Activated CD8-positive, alpha-beta memory T cell treated with anti-CD3 and anti-CD28 coated beads for 24 hours (primary cell): ENCODE measurements around the gene SPIRE1.

Source experiments
- DNase-seq: peaks from one replicate; pipeline ENCODE4 v3.0.0-alpha.2; 2020

SPIRE1 gene

DNA sequence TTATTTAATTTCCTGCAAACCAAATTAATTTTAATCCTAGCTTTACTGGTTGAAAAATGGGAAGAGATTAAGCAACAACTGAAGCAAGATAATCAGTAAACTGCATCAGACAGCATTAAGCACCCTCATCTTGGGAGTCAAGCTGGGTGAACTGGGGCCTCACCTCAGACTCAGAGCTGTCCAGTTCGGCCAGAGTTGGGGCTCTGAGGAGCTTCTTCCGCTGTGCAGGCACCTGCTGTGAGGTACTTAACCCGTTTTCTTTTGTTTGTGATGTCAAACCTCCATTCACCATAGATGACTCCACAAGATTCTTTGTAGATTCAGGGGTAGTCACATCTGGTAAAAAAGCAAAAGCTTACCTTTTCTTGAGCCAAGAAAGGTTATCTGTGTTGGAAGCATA is 178.4 kb downstream of the SPIRE1 start:
- DNase-seq, result no peak

DNA sequence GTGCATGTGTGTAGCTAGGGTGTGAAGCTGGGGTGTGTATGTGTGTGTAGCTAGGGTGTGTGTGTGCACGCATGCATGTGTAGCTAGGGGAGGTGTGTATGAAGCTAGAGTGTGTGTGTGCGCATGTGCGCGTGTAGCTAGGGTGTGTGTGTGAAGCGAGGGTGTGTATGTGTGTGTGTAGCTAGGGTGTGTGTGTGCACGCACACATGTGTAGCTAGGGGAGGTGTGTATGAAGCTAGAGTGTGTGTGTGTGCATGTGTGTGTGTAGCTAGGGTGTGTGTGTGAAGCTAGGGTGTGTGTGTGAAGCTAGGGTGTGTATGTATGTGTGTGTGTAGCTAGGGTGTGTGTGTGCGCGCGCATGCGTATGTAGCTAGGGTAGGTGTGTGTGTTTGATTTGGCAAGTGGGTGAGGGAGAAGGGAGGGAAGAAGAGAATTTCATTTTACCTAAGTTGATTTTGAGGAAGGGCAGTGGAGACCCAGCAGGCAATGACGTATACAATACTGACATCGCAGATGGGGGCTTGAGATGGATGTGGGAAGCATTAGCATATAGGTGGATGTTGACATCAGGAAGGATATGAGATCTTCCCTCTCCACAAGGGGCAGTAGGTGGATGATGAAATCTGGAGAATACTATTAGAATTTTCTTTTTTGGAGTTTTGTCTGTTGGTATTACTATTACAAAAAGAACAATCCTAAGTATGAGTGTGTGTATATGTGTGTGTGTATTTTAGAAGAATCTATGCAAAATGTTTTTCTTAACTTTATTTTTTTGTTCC is 179.4 kb downstream of the SPIRE1 start:
- DNase-seq, result no peak

DNA sequence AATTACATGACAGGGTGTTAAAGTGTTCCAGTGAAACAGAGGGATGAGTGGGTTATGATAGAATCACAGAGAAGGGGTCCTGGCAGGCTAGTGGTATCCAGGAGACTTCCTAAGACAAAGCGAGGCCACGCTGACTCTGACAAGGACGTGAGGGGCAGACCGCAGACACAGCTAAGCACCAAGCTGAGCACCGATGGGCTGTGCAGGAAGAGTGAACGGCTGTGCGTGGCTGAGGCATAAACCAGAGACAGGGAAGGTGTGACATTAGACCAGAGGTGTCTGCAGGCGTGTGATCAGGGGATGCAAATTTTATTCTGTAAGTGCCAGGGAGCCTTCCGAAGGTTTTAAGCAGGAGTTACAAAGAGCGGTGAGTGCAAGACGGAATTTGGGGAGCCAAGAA is 180.3 kb downstream of the SPIRE1 start:
- DNase-seq, result no peak

DNA sequence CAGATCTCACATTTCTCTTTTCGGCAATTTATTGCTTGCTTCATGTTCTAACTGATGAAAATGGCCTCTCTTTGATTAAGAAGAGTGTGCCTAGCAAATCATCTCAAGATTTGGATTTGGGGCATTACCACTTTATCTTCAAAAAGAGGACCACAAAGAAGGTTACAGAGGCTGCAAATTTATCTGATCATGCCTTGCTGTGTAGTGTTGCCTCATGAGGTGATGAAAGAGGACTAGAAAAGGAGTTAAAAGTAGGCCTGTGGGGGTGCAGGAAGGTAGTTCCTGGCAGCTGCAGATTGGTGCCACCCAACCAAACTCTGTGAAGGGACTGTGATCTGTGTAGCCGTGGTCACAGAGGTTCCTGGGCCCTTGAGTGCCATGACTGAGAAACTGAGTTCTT is 181.0 kb downstream of the SPIRE1 start:
- no peak for DNase-seq

DNA sequence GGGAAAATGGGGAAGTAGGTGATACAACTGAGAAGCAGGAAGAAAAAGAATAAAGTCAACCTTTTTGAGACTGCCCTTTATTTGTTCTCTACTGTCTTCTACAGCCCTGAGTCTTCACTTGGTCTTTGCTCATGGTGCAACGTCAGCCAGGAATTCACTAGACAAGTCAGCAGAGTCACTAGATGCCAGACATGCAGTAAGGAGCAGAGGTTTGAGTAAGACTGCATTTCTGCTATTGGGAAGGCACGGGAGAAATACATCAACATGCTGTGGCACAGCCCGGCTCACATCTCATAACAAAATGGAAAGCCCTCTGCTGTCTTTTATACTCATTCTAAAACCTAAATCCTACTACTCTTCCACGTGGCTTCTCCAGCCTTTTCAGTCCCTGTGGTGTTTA is 183.0 kb downstream of the SPIRE1 start:
- no peak for DNase-seq

DNA sequence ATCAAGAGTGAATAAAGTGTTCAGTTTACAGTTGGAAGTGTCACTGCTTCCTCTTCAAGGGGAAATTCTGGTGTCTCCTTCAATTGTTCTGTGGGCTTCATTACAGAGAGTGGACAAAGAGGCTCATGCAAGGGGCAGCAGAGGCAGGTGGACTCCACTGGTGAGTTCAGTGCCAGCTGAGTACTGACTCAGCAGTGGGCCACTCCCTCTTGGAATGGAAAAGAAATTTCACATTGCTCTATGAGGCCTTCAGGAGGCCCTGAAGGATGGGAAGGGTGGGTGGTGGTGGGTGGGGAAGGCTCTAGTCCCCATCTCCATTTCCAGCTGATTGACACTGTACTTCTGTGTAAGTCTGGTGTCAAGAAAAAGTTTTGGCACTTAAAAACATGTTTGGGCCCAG is 183.8 kb downstream of the SPIRE1 start:
- DNase-seq, result no peak

DNA sequence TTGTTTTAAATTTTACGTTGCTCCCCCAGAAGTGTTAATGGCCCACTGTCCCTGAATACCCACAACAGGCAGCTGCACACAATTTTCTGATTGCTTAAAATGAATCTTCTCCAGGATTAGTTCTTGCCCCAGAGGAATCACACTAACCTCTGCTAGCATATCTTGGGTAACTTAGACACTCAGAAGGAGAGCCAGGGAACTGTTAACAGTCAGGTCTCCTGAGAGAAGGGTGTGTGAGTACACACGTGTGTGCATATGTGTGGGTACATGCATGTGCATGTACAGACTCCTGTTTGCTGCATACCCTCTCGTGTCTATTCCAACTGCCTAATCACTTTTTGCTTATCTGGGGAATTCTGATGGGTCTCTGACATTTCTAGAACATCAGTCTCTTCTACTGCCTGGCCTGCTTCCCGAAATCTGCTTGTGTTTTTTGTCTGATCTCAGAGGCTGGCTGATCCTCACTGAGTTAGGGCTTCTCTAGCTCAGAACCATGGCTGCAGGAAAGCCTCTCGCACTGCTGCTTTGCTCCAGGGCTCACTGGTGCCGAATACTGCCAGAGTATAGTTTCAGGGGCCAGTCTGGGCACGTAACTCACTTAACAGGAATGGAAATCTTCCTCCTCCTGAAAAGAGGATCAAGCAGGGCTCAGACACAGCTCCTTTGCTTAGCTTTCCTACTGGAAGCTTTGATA is 187.4 kb downstream of the SPIRE1 start:
- DNase-seq, result no peak

DNA sequence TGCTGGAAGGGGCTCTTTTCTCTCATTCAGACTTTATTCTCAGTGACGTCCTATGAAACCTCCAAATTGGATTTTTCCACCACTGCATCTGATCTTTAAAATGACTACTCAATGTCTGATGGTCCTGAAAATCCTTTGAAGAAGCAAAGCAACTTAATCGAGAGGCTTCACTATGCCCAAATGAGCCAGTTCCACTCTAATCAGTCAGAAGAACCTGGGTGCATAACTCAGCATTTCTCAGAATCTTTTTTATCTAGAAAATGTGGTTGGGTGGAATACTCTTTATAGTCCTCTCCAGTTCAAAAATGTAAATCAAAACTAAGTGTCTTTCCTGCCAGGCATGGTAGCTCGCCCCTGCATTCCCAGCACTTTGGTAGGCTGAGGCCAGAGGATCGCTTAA is 189.5 kb downstream of the SPIRE1 start:
- DNase-seq, result no peak

DNA sequence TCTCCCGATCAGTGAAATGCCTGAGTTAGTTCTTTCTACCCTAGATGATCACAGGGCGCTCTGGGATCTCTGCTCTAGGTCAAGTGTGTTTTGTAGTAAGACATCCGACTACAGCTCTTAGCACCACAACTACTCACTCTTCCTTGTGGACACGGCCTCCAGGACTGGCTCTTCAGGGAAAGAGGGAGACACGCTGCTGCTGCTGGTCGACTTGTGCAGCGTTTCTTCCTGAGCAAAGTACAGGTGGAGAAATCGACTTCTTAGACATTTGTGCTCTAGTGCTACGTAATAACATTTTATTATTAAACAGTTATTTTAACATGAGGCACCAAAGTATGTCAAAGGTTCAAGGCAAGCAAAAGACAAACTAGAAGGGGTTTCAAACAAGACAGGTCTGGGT is 193.2 kb downstream of the SPIRE1 start:
- DNase-seq, result no peak

DNA sequence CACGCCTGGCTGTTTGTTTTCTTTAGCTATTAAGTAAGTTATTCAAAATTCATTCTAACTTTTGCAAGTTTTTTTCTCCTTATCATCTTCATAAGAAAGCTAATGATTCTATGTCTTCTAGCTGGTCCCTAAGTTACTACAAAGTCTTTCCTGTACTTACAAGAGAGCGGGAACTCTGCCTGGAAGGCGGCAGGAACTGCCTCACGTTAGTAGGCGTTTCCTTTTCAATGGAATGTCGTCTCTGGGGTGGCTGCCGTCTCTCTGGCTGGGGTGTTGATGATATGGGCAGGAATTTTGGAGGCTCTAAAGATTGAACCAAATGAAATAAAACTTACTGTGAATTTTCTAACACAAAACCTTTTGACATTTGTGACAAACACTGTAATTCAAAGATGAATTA is 194.7 kb downstream of the SPIRE1 start:
- no peak for DNase-seq

DNA sequence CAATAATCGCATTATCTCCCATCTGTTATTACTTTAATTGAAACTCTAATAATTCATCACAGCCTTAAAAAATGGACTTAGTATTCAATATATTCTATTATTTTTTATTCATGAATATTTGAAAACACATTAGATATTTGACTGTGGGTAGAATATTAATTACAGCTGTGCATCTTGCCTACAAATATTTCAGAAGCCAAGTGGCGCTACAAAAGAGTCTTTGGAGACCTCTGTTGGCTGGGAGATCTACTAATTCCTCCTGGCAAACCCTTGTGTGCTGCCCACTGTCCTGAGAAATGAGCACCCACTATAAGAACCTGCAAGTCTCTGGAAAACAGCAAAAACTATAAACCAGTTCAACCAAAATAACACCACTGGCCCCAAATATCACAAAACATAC is 195.7 kb downstream of the SPIRE1 start:
- DNase-seq, result no peak

DNA sequence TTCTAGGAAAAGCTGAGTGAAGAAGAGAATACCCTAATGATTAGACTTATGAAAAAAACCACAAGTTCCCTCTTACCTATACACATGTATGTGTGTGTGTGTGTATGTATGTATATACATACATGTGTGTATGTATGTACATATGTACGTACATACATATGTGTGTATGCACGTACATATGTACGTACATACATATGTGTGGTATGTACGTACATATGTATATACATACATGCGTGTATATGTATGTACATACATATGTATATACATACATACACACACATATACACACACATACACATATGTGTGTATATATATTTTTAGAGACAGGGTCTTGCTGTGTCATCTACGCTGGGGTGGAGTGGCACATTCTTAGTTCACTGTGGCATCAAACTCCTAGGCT is 196.6 kb downstream of the SPIRE1 start:
- DNase-seq, result no peak

DNA sequence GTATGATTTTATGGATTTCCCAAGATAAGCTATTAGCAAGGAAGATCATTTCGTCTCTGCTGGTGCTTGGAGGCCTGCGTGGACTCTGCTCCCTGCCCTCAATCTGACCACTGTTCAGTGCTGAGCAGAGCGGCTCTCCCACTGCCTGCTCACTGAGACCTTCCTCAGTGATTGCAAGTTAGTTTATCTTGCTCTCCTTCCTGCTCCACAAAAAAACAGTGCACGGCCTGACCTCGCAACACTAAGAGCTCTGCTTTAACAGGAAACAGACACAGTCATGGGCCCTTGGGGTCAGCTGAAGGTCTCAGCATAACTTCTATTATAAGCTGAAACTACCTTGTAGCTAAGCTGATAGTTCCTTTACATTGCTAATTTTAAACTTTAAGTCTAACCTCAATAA is 197.0 kb downstream of the SPIRE1 start:
- no peak for DNase-seq

DNA sequence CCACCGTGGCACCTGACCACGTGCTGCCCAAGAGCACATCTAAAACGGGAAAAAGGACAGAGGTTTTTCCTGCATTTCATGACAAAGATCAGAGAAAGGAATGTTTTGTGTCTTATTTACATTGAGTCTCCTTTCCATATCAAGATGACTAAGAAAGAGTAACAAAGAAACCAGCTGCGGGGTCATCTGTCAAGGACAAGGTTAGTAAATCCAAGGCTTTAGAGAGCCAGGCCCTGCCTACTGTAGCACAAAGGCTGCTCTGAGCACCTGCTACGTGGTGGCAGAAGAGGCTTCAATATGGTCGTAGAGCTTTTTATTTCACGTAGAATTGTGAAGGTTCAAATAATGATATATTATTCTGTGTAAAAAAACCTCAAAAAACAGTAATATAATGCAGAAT is 199.1 kb downstream of the SPIRE1 start:
- no peak for DNase-seq

DNA sequence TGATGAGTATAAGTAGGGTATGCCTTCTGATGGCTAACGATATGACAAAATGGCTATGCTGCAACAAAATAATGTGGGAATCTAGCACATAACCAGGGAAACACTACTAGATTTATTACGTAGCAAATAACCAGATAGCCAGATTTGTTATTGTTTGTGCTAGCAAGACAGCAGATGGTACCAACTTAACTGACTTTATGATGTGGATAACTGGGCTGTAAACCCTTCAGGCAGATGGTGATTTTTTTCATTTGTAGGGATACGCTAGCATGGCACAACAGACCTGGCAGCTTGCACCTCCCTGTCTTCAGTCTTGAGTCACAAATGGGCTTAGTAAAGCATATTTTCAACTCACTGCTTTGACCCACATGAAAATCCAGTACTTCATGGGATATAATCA is 201.5 kb downstream of the SPIRE1 start:
- no peak for DNase-seq

DNA sequence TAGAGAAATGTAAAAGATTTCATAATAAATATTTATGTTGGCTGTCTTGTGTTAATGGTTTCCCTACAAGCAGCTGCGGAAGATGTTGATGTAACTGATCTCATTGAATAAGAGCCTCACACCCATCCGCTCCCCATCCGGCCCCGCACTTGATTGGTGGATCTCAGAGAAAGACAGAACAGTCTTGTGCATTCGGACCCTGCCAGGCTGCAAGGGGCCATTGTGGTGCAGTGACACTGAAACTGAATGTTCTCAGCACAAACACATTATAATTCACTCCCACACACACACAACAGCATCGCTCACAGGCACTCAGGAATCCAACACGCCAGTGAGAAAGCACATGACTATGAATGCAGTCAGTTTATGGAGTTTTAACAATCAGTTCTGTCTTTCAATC is 202.4 kb downstream of the SPIRE1 start:
- DNase-seq, result no peak

DNA sequence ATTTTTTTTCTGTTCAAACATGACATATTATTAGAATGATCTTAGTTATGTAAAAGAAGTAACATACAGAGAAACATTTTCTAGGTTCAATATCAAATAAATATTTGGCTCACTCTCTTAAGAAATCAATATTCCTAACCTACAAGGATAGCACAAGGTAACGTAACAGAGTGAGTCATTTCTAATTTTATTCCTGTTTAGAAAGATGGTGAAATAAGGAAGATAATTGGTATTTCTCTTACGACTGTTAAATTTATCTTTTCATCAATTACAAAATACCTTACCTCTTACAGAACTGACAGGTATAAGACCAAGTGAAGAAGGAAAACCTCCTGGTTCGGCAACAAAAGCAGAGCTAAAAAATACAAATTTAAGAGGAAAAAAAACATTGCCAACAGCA is 205.1 kb downstream of the SPIRE1 start:
- no peak for DNase-seq

DNA sequence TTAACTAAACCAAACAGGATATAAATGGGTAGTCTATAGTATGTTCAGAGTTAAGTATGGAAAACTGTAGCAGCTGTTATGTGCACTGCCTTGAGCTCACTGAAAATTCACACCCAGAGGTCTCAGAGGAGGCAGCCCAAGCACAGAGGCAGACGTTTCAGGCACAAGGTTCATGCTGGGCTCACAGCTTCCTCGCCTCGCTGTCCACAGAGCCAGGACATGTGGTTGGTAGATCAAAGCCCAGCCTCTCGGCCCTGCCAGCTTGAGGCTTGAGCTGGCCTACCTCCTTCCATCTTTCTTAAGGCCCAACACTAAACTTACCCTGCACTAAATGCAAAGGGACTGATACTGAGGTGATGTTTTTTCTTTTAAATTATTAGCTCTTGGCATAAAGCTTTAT is 206.5 kb downstream of the SPIRE1 start:
- DNase-seq, result no peak

DNA sequence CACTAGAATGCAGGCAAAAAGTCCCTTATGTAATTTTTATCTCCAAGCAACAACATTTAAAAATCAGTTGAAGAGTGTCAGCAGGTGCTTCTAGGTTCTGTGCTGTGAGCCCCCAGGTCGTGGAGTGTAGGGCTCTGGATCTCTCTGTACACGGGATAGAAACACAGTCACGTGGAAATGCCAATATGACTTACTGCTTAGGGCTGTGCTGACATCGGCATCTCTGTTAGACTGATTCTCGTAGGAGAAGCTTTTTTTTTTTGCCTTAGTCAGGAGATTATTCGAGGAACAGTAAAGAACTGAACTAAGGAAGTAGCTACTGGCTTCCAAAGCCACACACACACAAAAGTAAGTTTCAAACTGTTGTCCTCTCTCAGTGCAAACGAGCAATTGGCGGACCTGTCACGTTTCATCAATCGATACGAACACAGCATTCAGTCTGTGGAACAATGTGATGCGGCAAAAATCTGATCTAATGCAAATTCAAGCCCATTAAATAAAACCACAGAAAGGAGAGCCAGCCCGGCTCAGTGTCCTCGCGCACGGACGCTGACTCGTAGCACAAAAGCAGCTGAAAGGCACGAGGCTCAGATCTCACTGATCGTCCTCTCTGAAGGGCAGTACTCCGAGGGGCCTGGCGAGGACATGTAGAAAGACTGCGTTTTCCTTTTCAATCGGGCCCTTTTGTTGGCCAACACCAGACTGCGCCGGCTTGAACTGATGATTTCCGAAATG is 208.7 kb downstream of the SPIRE1 start:
- no peak for DNase-seq

DNA sequence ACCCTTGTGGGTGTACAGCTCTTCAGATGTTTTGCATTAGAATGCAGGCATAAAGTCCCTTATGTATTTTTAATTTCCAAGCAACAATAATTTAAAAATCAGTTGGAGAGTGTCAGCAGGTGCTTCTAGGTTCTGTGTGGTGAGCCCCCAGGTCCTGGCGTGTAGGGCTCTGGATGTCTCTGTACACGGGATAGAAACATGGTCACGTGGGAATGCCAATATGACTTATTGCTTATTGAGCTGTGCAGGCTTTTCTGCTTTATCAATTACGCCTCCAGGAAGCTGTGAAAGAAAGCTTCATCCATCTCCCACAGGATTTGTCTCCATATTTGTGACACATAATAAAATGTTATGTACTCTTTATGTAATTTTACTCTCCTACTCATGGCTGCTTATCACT is 212.4 kb downstream of the SPIRE1 start:
- no peak for DNase-seq

DNA sequence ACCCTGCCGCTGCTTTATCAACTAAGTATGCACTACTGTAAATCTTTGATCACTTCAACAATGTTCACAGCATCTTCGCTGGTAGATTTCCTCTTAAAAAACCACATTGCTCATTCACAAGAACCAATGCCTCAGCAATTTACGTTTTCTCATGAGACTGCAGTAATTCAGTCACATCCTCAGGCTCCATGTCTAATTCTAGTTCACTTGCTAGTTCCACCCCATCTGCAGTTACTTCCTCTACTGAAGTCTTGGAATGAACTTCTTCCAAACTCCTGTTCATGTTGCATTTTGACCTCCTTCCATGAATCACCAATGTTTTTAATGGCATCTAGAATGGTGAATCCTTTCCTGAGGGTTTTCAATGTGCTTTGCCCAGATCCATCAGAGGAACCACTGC is 214.4 kb downstream of the SPIRE1 start:
- no peak for DNase-seq

DNA sequence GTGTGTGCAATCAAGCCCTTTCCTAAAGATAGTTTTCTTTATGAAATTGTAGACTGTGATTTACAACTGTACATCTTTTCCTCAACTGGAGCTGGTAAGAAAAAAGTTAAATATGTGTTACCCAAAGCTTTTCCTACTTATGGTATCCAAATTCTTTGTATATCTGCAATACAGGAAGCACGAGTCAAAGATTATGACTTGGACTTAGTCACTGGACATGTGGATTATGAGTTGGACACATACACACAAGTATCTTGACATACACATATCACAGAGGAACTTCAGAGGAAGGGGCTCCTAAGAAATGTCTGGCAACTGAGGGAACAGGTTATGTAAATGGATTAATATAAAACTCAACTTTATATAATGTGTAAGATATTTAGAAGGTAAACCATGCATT is 215.0 kb downstream of the SPIRE1 start:
- DNase-seq, result no peak

DNA sequence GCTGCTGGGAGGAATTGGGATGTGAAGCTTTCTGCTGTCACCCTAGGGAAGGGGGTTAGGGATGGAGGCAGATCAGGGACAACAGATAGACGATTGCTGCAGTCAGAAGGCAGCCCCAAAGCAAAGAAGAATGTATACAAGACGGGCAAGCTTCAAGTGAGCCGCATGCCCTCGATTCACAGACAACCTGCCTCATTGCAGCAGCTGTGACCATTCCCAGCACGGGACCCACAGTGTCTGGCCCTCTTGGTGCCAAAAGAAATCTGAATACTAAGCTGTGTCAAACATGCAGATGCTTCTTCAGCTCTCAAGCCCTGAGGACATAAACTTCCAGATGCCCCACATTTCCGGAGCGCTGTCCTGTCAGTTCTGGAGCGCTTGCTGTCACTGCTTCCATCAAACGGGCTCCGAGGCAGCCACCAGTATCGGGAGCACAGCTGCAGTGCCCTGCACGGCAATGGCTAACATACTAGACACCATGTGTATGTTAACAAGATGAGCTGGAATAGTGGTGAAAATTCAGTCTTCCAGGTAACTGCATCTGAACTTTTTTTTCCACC is 216.4 kb downstream of the SPIRE1 start:
- DNase-seq, result no peak

DNA sequence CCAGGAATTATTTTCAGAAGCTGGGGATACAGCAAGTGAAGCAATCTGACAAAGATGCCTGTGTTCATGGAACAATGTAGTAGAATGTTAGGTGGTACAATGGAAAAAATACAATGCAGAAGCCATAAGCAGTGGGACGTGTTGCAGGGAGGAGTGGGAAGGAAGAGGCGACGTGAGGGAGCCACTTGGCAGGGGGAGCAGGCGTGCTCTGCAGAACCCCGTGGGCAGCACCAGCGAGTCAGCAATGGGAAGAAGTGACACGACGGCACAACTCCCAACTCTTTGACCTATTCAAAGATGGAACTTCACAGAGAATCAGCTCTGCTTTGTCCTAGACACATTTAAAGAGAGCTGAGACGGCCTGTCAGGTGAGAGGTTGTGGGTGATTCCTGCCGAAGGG is 219.7 kb downstream of the SPIRE1 start:
- no peak for DNase-seq
